Stimulated activated CD4-positive, alpha-beta T cell treated with anti-CD3 and anti-CD28 coated beads, Interleukin-12 subunit alpha, Interleukin-12 subunit beta, amount 100 ng/mL, for 24 hours (primary cell): ENCODE data around the gene RNF213.

ENCODE experiments used
- DNase-seq, 2 experiments: peaks; one replicate each; pipeline ENCODE4 v3.0.0-alpha.2; 2020; ENCODE audit warnings: low read depth in 2 of 2

Gene RNF213

GRCh38 chr17:80416260-80416939, 155.7 kb downstream of the RNF213 start:
- no peak for DNase-seq

- DNase-seq: no peak
These were observed 156.3 kb downstream of the RNF213 start for GRCh38 chr17:80416940-80417293.

- DNase-seq: no peak
These were observed 157.9 kb downstream of the RNF213 start for GRCh38 chr17:80418589-80418988.

- no peak for DNase-seq
These were observed 158.6 kb downstream of the RNF213 start for GRCh38 chr17:80419255-80419654.

GRCh38 chr17:80421381-80422090, 160.9 kb downstream of the RNF213 start:
- no peak for DNase-seq

- DNase-seq: no peak
These were observed 161.6 kb downstream of the RNF213 start for GRCh38 chr17:80422276-80422675.

GRCh38 chr17:80422981-80423380, 162.3 kb downstream of the RNF213 start:
- DNase-seq: no peak

GRCh38 chr17:80423536-80424225, 163.0 kb downstream of the RNF213 start:
- no peak for DNase-seq

GRCh38 chr17:80424261-80424660, 163.6 kb downstream of the RNF213 start:
- no peak for DNase-seq

GRCh38 chr17:80424878-80425765, 164.5 kb downstream of the RNF213 start:
- DNase-seq: no peak

GRCh38 chr17:80425835-80426426, 165.3 kb downstream of the RNF213 start:
- no peak for DNase-seq

- DNase-seq: peak; percentile 79 to 82
These were observed 166.1 kb downstream of the RNF213 start for GRCh38 chr17:80426671-80427326.

GRCh38 chr17:80427366-80428282, 167.0 kb downstream of the RNF213 start:
- DNase-seq: no peak

- DNase-seq: no peak
These were observed 167.7 kb downstream of the RNF213 start for GRCh38 chr17:80428363-80428762.

- DNase-seq: no peak
These were observed 168.1 kb downstream of the RNF213 start for GRCh38 chr17:80428796-80429195.

- DNase-seq: no peak
These were observed 169.0 kb downstream of the RNF213 start for GRCh38 chr17:80429356-80430275.

- DNase-seq: no peak
These were observed 170.0 kb downstream of the RNF213 start for GRCh38 chr17:80430446-80431245.
